HG03064 (cell line): ENCODE measurements around the gene MUC15.
"Not testable (repeated sequence)": the region's sequence is repeated elsewhere in the genome, so short reads cannot be mapped to it uniquely, and the experiment has no call there.

Experiments used
- ATAC-seq: cut with Tn5 transposase; IDR thresholded peaks from one replicate; pipeline ENCODE4 v1.9.1; 2021; ENCODE audit warnings: low read depth; ENCODE audit not compliant: unreplicated experiment

Gene MUC15

GRCh38 chr11:26571861-26572654 lies at the start of gene MUC15:
TSS of gene MUC15 (minus strand) at chr11:26572263. CDS start at chr11:26567094, 5,169 bp downstream.
- no peak for ATAC-seq

DNA sequence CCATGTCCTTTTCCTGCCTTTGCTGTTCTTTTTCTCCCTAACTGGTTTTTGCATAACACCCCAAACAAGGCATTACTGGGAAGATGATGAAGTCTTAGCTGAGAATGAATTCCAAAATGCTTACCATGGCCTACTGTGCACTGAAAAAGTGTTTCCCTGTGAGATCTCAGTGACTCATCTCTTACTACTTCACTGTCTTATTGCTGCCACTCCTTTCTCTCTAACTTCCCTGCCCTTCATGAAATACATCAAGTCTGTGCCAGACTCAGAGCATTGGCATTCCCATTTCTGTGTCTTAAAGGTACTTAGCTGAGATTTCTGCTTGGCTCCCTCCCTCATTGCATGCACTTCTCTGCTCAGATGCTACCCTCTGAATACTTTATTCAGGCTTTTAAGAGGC lies 49.1 kb upstream of the MUC15 start:
- ATAC-seq = no peak

GRCh38 chr11:26620282-26621045 lies 48.4 kb upstream of the MUC15 start:
- ATAC-seq = no peak

DNA sequence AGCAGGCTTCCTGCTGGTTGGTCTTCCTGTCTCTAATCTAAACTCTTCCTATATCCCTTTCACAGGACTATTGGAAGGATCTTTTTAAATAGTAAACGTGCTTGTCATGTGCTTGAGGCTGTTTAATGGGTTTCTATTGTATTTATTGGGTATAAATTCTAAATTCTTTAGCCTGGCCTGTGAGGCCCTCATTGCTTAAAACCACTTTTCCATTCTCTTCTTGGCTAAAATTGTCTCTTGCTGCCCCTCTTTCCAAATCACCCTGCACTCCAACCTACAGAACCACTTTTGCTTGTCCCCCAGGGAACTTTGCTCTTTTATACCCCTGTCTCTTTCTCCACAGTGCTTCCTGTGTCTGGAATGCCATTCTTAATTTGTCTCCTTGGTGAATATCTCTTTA lies 46.4 kb upstream of the MUC15 start:
- ATAC-seq = no peak

GRCh38 chr11:26613759-26614158 lies 41.7 kb upstream of the MUC15 start:
- no peak for ATAC-seq

DNA sequence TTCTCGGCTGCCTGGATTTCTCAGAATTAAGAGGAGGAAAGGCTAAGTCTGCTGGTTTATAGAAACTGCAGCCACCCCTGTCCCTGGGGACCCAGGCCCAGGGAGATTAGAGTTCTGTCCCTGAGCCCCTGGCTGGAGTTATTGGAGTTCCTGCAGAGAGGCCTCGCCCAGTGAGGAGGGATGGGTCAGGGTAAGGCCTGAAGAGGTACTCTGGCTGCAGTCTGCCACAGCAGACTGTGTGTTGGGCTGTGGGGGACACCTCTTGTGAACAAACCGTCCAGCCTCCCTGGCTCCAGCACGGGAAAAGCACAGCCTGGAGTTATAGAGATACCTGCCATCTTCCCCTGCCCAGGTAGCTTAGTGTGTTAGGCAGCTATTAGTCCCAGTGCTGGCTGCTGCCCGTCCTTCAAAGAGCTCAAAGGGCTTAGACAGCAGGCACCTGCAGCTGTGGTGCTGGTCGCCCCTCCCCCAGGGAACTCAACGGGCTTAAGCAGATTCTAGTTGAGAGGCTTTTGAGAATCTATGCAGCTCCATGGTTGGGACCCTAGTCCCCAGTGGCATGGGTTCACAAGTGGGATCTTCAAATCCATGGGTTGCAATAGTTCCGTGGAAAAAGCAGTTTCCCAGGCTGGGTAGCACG lies 36.6 kb upstream of the MUC15 start:
- no peak for ATAC-seq

DNA sequence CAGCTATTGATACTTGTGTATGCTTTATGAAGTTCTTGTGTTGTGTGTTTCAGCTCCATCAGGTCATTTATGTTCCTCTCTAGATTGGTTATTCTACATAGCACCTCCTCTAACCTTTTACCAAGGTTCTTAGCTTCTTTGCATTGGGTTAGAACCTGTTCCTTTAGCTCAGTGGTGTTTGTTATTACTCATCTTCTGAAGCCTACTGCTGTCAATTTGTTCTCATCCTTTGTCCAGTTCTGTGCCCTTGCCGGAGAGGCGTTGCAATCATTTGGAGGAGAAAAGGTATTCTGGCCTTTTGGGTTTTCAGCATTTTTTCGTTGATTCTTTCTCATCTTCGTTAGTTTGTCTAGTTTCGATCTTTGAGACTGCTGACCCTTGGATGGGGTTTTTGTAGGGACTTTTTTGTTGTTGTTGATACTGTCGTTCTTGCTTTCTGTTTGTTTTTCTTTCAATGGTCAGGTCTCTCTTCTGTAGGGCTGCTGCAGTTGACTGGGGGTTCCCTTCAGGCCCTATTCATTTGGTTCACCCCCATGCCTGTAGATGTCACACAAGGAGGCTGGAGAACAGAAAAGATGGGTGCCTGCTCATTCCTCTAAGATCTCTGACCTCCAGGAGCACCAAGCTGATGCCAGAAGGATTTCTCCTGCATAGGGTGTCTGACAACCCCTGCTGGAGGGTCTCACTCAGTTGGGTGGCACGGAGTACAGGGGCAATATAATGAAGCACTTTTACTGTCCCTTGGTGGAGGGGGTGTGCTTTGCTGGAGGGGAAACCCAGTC lies 35.9 kb upstream of the MUC15 start:
- no peak for ATAC-seq

DNA sequence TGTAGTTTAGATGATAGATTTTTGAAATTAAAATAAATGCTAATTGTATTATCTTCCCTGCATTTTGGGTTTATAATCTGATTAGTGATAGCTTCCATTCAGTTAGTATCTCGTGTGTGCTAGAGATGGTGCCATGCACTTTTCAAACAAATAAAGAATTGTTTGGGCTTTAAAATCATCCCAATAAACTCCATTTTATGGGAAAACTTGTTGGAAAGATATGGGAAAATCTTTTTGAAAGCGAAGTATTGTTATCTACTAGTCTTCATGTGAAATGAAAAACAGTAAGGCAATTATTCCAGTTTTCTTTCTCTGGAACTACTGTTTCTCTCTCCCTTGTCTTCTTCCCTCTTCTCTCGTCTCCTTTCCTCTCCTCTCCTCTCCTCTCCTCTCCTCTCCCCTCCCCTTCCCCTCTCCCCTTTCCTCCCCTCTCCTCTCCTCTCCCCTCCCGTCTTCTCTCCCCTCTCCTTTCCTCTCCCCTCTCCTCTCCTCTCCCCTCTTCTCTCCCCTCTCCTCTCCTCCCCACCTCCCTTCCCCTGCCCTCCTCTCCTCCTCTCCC lies 27.9 kb upstream of the MUC15 start:
- no peak for ATAC-seq

DNA sequence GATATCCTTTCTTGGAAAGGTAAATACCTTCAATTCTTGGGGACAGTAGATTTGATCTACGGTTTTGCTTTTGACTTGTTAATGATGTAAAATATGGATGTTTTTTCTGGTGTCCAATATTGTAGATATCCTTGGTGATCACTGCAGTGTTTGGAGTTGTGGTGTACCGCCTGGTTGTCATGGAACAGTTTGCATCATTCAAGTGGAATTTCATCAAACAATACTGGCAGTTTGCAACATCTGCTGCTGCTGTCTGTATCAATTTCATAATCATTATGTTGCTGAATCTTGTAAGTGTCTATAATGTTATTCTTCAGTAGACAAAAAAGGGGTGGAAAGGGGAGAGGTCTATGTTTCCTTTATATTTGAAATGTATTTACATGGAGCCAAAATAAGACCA lies 27.4 kb upstream of the MUC15 start:
- ATAC-seq = no peak

GRCh38 chr11:26597899-26598298 lies 25.8 kb upstream of the MUC15 start:
- no peak for ATAC-seq

DNA sequence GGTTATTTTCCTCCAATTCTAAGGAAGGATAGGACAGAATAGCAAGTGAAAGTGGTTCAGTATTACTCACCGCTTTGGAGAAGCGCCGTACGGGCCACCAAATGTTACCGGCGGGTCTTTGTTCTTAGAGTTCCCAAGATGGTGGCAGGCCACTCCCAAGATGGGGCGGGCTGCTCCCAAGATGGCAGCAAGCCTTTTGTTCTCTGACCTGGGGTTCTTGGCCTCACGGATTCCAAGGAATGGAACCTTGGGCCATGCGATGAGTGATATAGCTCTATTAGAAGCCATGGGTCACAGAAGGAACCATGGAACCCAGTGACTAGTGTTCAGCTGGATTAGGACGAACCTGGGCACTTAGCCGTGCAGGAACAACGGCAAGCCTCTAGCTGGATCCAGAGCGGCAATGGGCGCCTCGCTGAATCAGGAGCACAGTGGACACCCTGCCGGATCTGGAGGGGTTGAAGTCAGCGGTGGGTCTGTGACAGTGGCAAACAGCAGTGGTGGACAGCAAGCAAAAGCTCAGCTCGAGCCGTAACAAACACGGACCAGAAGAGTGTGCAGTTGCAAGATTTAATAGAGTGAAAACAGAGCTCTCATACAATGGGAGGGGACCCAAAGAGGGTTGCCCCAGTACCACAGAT lies 25.1 kb upstream of the MUC15 start:
- not testable (repeated sequence) for ATAC-seq

GRCh38 chr11:26595207-26595865 lies 23.3 kb upstream of the MUC15 start:
- not testable (repeated sequence) for ATAC-seq

DNA sequence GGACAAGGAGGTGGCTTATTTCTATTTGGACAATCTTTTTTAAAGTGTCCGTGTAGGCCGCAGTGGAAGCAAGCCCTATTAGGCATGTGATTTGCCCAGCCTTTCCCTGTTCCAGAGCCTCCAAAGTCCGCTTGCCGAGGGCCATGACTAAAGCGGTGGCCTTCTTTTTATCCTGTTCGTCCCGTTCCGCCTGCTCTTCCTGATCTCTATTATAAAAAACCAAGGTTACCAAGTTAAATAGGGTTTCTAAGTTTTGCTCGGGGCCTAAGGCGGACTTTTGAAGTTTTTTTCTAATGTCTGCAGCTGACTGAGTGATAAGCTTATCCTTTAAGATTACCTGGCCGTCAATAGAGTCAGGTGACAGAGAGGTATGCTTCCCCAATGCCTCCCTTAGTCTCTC lies 21.6 kb upstream of the MUC15 start:
- no peak for ATAC-seq

- ATAC-seq = no peak
Observed at GRCh38 chr11:26587073-26587472, 15.0 kb upstream of the MUC15 start.

DNA sequence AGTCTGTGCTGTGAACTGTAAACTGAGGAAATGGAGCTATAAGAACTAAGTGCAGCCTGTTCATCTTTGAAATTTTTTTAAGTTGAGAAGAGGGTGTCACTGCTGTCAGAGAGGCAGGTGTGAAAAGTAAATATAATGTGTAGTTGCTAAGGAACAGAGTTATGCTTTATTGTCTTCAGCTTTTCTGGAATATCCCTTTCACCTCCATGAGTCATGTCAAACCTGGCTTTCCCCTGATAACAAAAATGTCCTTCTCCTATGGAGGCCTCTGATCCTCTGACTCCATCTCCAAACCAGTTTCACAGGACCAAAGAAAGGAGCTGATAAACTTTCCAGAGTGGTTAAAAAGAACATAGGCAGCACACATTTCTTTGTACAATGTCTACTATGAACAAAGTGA lies 12.8 kb upstream of the MUC15 start:
- no peak for ATAC-seq

DNA sequence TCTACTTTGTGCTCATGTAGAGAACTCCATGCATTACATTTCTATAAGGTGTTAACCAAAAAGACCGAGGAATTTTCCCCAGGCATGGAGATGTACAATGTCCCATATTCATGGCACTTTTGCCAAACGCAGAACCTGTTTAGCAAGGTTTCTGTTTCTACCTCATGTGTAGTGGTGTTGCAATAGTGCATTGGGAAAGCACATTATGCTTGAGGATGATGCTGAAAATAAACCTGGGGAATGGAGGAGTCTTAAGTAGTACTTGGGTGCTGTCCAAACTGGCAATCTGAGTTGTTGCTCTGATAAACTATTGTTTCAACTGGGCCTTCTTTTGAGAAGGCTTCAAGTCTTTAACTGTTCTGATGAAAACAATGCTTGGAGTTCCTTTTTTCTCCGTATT lies 11.5 kb upstream of the MUC15 start:
- no peak for ATAC-seq

GRCh38 chr11:26580929-26581328 lies 8.9 kb upstream of the MUC15 start:
- ATAC-seq = no peak

DNA sequence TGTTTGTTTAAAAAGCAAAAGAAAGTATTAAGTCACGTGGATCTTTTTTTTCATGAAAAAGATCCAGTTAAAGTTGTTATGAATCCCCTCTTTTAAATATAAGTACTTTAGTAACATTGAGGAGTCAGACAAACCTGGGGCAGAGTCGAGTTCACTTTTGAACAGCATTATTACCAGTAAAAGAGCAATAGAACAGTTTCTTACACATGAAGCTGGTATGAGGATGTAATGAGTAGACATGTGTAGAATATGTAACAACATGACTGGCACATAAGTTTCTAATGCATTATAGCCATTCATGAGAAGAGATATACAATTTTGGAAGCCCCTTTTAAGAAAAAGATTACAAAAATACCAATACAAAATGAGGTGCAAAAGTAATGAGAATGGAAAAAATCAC lies 7.6 kb upstream of the MUC15 start:
- ATAC-seq = no peak

DNA sequence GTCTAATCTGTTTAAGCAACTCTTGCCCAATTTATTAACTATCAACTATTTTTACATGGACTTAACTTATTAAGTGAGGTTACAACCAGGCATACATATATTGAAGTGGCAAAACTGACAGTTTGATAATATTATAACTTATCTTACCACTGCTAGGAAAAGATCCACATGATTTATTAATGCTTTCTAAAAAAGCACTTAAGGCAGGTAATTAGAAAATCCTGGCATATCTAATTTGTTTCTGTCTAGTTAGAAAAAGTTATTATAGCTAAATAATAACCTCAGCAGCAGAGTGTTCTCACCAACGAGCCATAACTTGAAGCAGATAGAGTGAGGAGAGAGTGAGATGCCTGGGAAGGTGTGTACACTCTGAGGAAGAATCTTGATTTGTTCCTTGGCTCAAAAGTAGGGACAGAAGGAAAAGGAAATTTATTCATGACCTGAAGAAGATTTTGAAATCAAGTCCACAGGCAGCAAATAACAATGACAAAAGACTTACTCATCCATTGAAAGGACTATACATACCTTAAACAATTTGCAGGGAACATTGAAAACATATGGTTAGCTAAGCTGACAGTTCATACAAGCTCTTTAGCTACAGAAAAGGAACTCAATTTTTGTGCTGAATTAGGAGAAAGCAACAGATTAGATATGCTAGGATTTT lies 7.1 kb upstream of the MUC15 start:
- no peak for ATAC-seq
